CD4-positive, alpha-beta T cell (primary cell): ENCODE data around the gene SUPT3H. TPM values are rescaled to one million over a fixed set of nuclear protein-coding genes. Genes with fewer than 3 reads are reported as not detected.
A peak's percentile ranks its signal among the peaks of the same experiment; 100 is the strongest.

Experiments
- ATAC-seq: fragments of 200-7000 bp; cut with Tn5 transposase; one replicate; pipeline ENCODE4 v1.10.0; 2022; ENCODE audit warnings: mild to moderate bottlenecking; ENCODE audit not compliant: poor library complexity
- CTCF ChIA-PET: fragments of 350-600 bp; sonication (Branson Sonifier 250); formaldehyde crosslinking; loops from one replicate; lab custom pipeline; 2021; ENCODE audit warnings: antibody characterized with exemption, inconsistent platforms; lab: Charles Lee
- POLR2A ChIA-PET: fragments of 350-600 bp; sonication (Branson Sonifier 250); formaldehyde crosslinking; loops from one replicate; lab custom pipeline; 2021; ENCODE audit warnings: antibody characterized with exemption, inconsistent platforms; lab: Charles Lee
- DNase-seq, 14 experiments: peaks; one replicate each; pipeline ENCODE4 v3.0.0-alpha.2; 2013 to 2020; ENCODE audit warnings: mixed read lengths in 2 of 14
- H3K27ac ChIP-seq, 2 donors: one replicate each; pipeline versions ENCODE4 v1.5.1 to v1.7.0; 2013; ENCODE audit warnings: low read length in 2 of 2, low read depth in 1 of 2, mild to moderate bottlenecking in 1 of 2
- H3K27me3 ChIP-seq, 2 experiments: 1 replicate in 1 of 2; 2 replicates in 1 of 2; pipeline versions ENCODE4 v1.6.1 to v1.7.0; 2013; ENCODE audit warnings: low read length in 2 of 2, control low read depth in 1 of 2, mild to moderate bottlenecking in 1 of 2, moderate library complexity in 1 of 2; ENCODE audit not compliant: insufficient read depth in 2 of 2, control insufficient read depth in 1 of 2
- H3K36me3 ChIP-seq: one replicate; pipeline ENCODE4 v1.6.1; 2013; ENCODE audit warnings: low read length, control low read depth; ENCODE audit not compliant: insufficient read depth
- H3K4me1 ChIP-seq: one replicate; pipeline ENCODE4 v1.6.1; 2013; ENCODE audit warnings: low read length, control low read depth; ENCODE audit not compliant: insufficient read depth
- H3K4me3 ChIP-seq: one replicate; pipeline ENCODE4 v1.5.1; 2013; ENCODE audit warnings: mild to moderate bottlenecking, low read length, moderate library complexity
- H3K9me3 ChIP-seq, 2 experiments: 1 replicate in 1 of 2; 2 replicates in 1 of 2; pipeline versions ENCODE4 v1.6.1 to v1.7.0; 2013; ENCODE audit warnings: low read length in 2 of 2, mild to moderate bottlenecking in 2 of 2, control low read depth in 1 of 2, moderate library complexity in 1 of 2; ENCODE audit not compliant: control insufficient read depth in 1 of 2, insufficient read depth in 1 of 2
- H3K27ac Mint-ChIP-seq: one replicate; pipeline ENCODE4 v1.8.0; 2020; ENCODE audit warnings: mixed read lengths
- H3K27me3 Mint-ChIP-seq: one replicate; pipeline ENCODE4 v1.8.0; 2021; ENCODE audit warnings: mixed read lengths
- H3K36me3 Mint-ChIP-seq: one replicate; pipeline ENCODE4 v1.8.0; 2021; ENCODE audit warnings: low read depth, mixed read lengths
- H3K4me1 Mint-ChIP-seq: one replicate; pipeline ENCODE4 v1.8.0; 2021; ENCODE audit warnings: low read depth, mixed read lengths
- H3K4me3 Mint-ChIP-seq: one replicate; pipeline ENCODE4 v1.8.0; 2020; ENCODE audit warnings: mild to moderate bottlenecking, mixed read lengths
- H3K9me3 Mint-ChIP-seq: one replicate; pipeline ENCODE4 v1.8.0; 2020; ENCODE audit warnings: mixed read lengths
- intact Hi-C, 2 experiments: fragments of 100-400 bp; cut with DNase I in 1 of 2; cut with micrococcal nuclease in 1 of 2; formaldehyde crosslinking; loops; one replicate each; pipeline versions ENCODE4 v1.15.1 to v1.9.0; 2023 to 2025; cut with DNase I, micrococcal nuclease
- total RNA-seq, 174 experiments: library from RNA in 2 of 174; stranded (reverse) in 2 of 174; gene quantifications; one replicate each; pipeline ENCODE4 v1.2.3 and lab custom pipeline; 2021 to 2026
- TF ChIP-seq, protein P1 (sequence below): fragments of 200-600 bp; IDR thresholded peaks from one replicate; pipeline ENCODE4 v1.8.0; 2022; ENCODE audit warnings: antibody characterized with exemption, mild to moderate bottlenecking

SUPT3H gene
- total RNA-seq, 2 experiments from 2014 or later, result 8.9 to 10.5 TPM

DNA sequence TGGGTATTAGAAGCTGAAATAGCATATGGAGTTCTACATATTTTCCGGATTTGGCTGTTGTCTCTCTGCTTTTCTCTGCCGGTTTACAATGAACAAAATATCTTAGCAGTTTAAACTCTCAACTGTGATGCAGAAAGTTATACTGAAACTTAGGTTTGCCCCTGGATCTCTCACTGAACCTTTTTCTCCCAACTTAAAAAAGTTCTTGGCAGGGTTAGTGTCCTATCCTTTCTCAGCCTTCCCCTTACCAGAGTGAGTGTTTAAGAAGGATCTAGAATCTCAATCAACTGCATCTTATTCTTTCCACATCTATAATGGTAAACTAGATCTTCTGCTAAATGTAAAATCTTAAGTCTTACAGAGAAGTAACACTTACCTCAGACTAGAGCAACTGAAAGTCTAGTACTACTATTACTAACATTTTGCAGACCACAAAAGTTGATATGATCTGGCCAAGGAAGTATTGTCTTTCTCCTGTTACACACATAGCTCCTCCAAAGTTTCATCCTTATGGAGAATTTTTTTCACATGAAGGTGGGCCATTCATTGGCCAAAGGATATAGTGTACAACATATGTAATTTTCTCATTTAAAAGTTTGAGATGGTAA lies 441.9 kb downstream of the SUPT3H start:
- peaks cover 35% of the 10 kb centered on the region for H3K36me3 Mint-ChIP-seq
- H3K4me1 Mint-ChIP-seq, result peaks cover 74% of the 10 kb centered on the region
- Histone ChIP-seq H3K9me3 (no peaks in the 10 kb centered on the region), H3K27ac (peak overlapping the region in 1 of 2 donors; percentile 46), H3K36me3 (no peaks in the 10 kb centered on the region), H3K4me1 (peaks cover 9% of the 10 kb centered on the region), H3K4me3 (no peak overlapping the region), H3K27me3 (no peaks in the 10 kb centered on the region)
- ChIA-PET POLR2A (interaction anchor here (0.6 to 4.9 kb wide), 3 partner anchors 41 to 439 kb away, joined by 3 to 26 read pairs (median 4); no protein-coding TSS in a partner anchor), CTCF (interaction anchor here (1.2 kb wide), 1 partner anchor 573 kb away, joined by 3 read pairs; no protein-coding TSS in a partner anchor)
- no peak for DNase-seq
- H3K9me3 Mint-ChIP-seq, result peaks cover 2% of the 10 kb centered on the region
- H3K27ac Mint-ChIP-seq, result peak overlapping the region; percentile 83
- ATAC-seq, result no peak
- intact Hi-C loops, result loop anchor here (5.0 to 10.0 kb wide), 4 partner anchors 42 to 479 kb away; partner anchors contain the start of gene SUPT3H (in 1 of the 2)
- no peaks in the 10 kb centered on the region for H3K27me3 Mint-ChIP-seq
- H3K4me3 Mint-ChIP-seq, result peak overlapping the region; percentile 49
- TF ChIP-seq, protein P1, sequence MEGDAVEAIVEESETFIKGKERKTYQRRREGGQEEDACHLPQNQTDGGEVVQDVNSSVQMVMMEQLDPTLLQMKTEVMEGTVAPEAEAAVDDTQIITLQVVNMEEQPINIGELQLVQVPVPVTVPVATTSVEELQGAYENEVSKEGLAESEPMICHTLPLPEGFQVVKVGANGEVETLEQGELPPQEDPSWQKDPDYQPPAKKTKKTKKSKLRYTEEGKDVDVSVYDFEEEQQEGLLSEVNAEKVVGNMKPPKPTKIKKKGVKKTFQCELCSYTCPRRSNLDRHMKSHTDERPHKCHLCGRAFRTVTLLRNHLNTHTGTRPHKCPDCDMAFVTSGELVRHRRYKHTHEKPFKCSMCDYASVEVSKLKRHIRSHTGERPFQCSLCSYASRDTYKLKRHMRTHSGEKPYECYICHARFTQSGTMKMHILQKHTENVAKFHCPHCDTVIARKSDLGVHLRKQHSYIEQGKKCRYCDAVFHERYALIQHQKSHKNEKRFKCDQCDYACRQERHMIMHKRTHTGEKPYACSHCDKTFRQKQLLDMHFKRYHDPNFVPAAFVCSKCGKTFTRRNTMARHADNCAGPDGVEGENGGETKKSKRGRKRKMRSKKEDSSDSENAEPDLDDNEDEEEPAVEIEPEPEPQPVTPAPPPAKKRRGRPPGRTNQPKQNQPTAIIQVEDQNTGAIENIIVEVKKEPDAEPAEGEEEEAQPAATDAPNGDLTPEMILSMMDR, result no peak

DNA sequence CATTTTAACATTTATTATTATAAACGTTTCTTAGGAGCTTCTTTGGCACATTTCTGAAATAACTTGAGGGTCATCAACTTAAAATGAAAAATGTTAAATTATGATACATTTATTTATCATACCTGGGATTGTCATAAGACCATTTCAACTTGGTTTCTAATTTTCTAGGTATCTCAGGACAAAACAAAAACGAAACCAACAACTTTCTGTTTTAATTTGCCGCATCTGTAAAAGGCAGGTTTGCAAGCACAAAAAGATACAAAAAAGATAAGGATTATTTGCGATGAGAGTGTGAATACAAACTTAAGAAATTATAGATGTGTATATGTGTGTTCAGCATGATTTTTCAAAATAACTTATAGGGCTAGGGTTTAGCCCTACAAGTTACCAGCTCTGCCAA lies 444.6 kb downstream of the SUPT3H start:
- peak overlapping the region; percentile 54 to 64 for H3K27ac ChIP-seq
- ChIA-PET POLR2A (interaction anchor here (0.6 to 4.9 kb wide), 7 partner anchors 19 to 749 kb away, joined by 3 to 26 read pairs (median 4); no protein-coding TSS in a partner anchor), CTCF (interaction anchor here (0.8 kb wide), 1 partner anchor 13 kb away, joined by 3 read pairs; no protein-coding TSS in a partner anchor)
- TF ChIP-seq, protein P1, result no peak
- H3K9me3 Mint-ChIP-seq, result no peaks in the 10 kb centered on the region
- H3K27ac Mint-ChIP-seq, result peak overlapping the region; percentile 95
- ATAC-seq, result peak; percentile 38
- H3K27me3 Mint-ChIP-seq, result no peaks in the 10 kb centered on the region
- H3K36me3 Mint-ChIP-seq, result peaks cover 26% of the 10 kb centered on the region
- peaks cover 5% of the 10 kb centered on the region for H3K36me3 ChIP-seq
- H3K27me3 ChIP-seq, result no peaks in the 10 kb centered on the region
- intact Hi-C loops, result loop anchor here (2.0 to 10.0 kb wide), 6 partner anchors 44 to 489 kb away; partner anchors contain the start of gene SUPT3H (in 2 of the 2)
- H3K9me3 ChIP-seq, result no peaks in the 10 kb centered on the region
- peak overlapping the region; percentile 89 for H3K4me3 Mint-ChIP-seq
- H3K4me3 ChIP-seq, result peak overlapping the region; percentile 42
- DNase-seq, result peak in 3 of 14 experiments; percentile 66 to 74 (median 68)
- peaks cover 16% of the 10 kb centered on the region for H3K4me1 ChIP-seq
- peaks cover 64% of the 10 kb centered on the region for H3K4me1 Mint-ChIP-seq

DNA sequence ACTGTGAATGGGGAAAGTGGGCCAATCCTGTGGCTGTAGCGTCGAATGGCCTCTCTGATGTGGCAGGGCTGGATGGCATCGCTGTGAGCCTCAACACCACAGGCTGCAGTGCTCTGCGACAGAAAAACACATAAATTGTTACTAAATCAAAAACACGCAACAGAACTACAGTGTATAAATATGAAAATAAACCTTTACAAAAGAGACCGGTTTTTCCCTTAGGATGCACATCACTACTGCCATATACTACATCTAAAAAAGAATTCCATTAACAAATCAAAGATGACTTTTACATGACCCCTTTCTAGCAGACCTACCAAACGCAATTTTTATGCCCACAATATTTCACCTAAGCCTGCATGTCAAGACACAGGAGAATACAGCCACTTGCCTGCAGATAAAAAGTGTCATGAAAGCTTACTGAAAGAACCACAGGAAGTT lies 445.1 kb downstream of the SUPT3H start:
- Mint-ChIP-seq H3K4me3 (peak overlapping the region; percentile 89), H3K9me3 (no peaks in the 10 kb centered on the region), H3K27ac (peak overlapping the region; percentile 95), H3K27me3 (no peaks in the 10 kb centered on the region), H3K36me3 (peaks cover 28% of the 10 kb centered on the region), H3K4me1 (peaks cover 65% of the 10 kb centered on the region)
- Histone ChIP-seq H3K27ac (peak overlapping the region; percentile 63 to 64), H3K4me3 (peak overlapping the region; percentile 42), H3K27me3 (no peaks in the 10 kb centered on the region), H3K4me1 (peaks cover 19% of the 10 kb centered on the region), H3K9me3 (no peaks in the 10 kb centered on the region), H3K36me3 (peaks cover 7% of the 10 kb centered on the region)
- ATAC-seq (peak; percentile 77), DNase-seq (peak; percentile 4 to 86 (median 40))
- intact Hi-C loops, result loop anchor here (2.0 to 10.0 kb wide), 6 partner anchors 44 to 490 kb away; partner anchors contain the start of gene SUPT3H (in 2 of the 2)
- ChIA-PET CTCF (interaction anchor here (0.8 to 1.3 kb wide), 2 partner anchors 13 to 17 kb away, joined by 3 read pairs; no protein-coding TSS in a partner anchor), POLR2A (interaction anchor here (0.6 to 4.9 kb wide), 8 partner anchors 11 to 749 kb away, joined by 3 to 26 read pairs (median 4); no protein-coding TSS in a partner anchor)
- TF ChIP-seq, protein P1, result no peak
